K562 (cell line): ENCODE results near the gene FMO5. TPM values are rescaled to one million over a fixed set of nuclear protein-coding genes. Genes with fewer than 3 reads are reported as not detected.

Experiments used
- ATAC-seq: fragments of 200-7000 bp; cut with Tn5 transposase; 3 replicates; pipeline ENCODE4 v1.9.1; 2020; ENCODE audit warnings: moderate library complexity
- BruUV-seq: library from RNA; stranded (reverse); fragments of 400-500 nt; replicated peaks from 2 replicates; lab custom pipeline; 2021; lab: Mats Ljungman, UMichigan
- CTCF ChIA-PET: fragments of 300-600 bp; formaldehyde crosslinking; extraction: SDS; loops from one replicate; lab custom pipeline; 2021; ENCODE audit warnings: low intra/inter-chr PET ratio; lab: Yijun Ruan, JAX
- POLR2A ChIA-PET: fragments of 300-600, 350-650 bp; sonication (Branson Sonifier 250); formaldehyde crosslinking; extraction: SDS; loops from one replicate; lab custom pipeline; 2021; ENCODE audit warnings: antibody characterized with exemption, inconsistent platforms; lab: Yijun Ruan, JAX
- DNase-seq, 4 experiments: peaks; one replicate each; pipeline versions ENCODE4 v3.0.0 to v3.0.0-alpha.2; 2011 to 2018; ENCODE audit warnings: low spot score in 3 of 4, mixed read lengths in 3 of 4; ENCODE audit errors: extremely low read depth in 1 of 4
- FAIRE-seq: peaks from 2 replicates; lab custom pipeline; 2011; peaks lifted over from hg19 to GRCh38; lab: Jason Lieb, UNC
- H2AFZ ChIP-seq: 2 replicates; pipeline ENCODE4 v1.6.0; 2011; ENCODE audit warnings: low read depth, low read length, control low read depth, inconsistent platforms
- H3K27ac ChIP-seq: fragments of 200-600 bp; 3 replicates; pipeline ENCODE4 v1.8.0; 2011; ENCODE audit warnings: low read depth, mild to moderate bottlenecking, control low read depth, inconsistent platforms, low read length, moderate library complexity, mixed read lengths; ENCODE audit errors: extremely low read depth
- H3K27me3 ChIP-seq, 2 experiments: fragments of 300-600 bp in 1 of 2; 2 replicates in 1 of 2; 3 replicates in 1 of 2; pipeline versions ENCODE4 v1.6.0 to v1.8.0; 2011; ENCODE audit warnings: inconsistent platforms in 2 of 2, low read length in 2 of 2, mild to moderate bottlenecking in 1 of 2, mixed read lengths in 1 of 2, moderate library complexity in 1 of 2; ENCODE audit not compliant: control insufficient read depth in 2 of 2, insufficient read depth in 2 of 2
- H3K36me3 ChIP-seq: fragments of 300-600 bp; 3 replicates; pipeline ENCODE4 v1.8.0; 2011; ENCODE audit warnings: mild to moderate bottlenecking, low read length, inconsistent platforms; ENCODE audit not compliant: control insufficient read depth, insufficient read depth
- H3K4me1 ChIP-seq, 2 experiments: fragments of 200-600 bp in 1 of 2; replicated peaks in 1 of 2; 2 replicates in 1 of 2; 3 replicates in 1 of 2; pipeline versions ENCODE4 v1.5.1 to v1.8.0; 2011; ENCODE audit warnings: inconsistent platforms in 2 of 2, low read length in 2 of 2, mild to moderate bottlenecking in 1 of 2, mixed read lengths in 1 of 2, moderate library complexity in 1 of 2; ENCODE audit not compliant: control insufficient read depth in 2 of 2, insufficient read depth in 2 of 2
- H3K4me2 ChIP-seq: 2 replicates; pipeline ENCODE4 v1.6.1; 2011; ENCODE audit warnings: low read length, control low read depth, inconsistent platforms, mixed read lengths; ENCODE audit not compliant: insufficient read depth
- H3K4me3 ChIP-seq: fragments of 200-600 bp; sonication (generic), shearing (Covaris generic); 2 replicates; pipeline ENCODE4 v1.5.1; 2016; ENCODE audit warnings: control low read depth, inconsistent platforms
- H3K79me2 ChIP-seq: fragments of 200-600 bp; 3 replicates; pipeline ENCODE4 v1.8.0; 2011; ENCODE audit warnings: low read length, inconsistent platforms; ENCODE audit not compliant: control insufficient read depth, insufficient read depth
- H3K9ac ChIP-seq, 2 experiments: 2 replicates each; pipeline versions ENCODE4 v1.6.0 to v1.6.1; 2011; ENCODE audit warnings: low read depth in 2 of 2, low read length in 2 of 2, control low read depth in 1 of 2, inconsistent platforms in 1 of 2, mild to moderate bottlenecking in 1 of 2, mixed read lengths in 1 of 2; ENCODE audit not compliant: insufficient read depth in 1 of 2
- H3K9me1 ChIP-seq: one replicate; pipeline ENCODE4 v1.6.0; 2011; ENCODE audit warnings: inconsistent platforms, mild to moderate bottlenecking, low read length, moderate library complexity; ENCODE audit not compliant: control insufficient read depth, insufficient read depth
- H3K9me3 ChIP-seq: replicated peaks from 2 replicates; pipeline ENCODE4 v1.5.1; 2011; ENCODE audit warnings: low read depth, low read length, inconsistent platforms; ENCODE audit not compliant: control insufficient read depth, insufficient read depth
- H4K20me1 ChIP-seq: replicated peaks from 2 replicates; pipeline ENCODE4 v1.6.1; 2011; ENCODE audit warnings: low read length, inconsistent platforms, mixed read lengths; ENCODE audit not compliant: control insufficient read depth, insufficient read depth
- CBX3 ChIP-seq, 2 experiments: IDR thresholded peaks; 1 replicate in 1 of 2; 2 replicates in 1 of 2; pipeline ENCODE4 v1.6.1; 2012; ENCODE audit warnings: inconsistent platforms in 2 of 2, low read length in 2 of 2, borderline replicate concordance in 1 of 2, control low read depth in 1 of 2
- GTF3C2 ChIP-seq: IDR thresholded peaks from 3 replicates; pipeline ENCODE4 v1.6.1; 2011; ENCODE audit warnings: borderline replicate concordance, mild to moderate bottlenecking, moderate library complexity; ENCODE audit not compliant: insufficient read length; ENCODE audit errors: extremely low read depth
- HDGF ChIP-seq: fragments of 450-650 bp; IDR thresholded peaks from 2 replicates; pipeline ENCODE4 v1.6.1; 2016
- MCM7 ChIP-seq, 2 experiments: fragments of 450-650 bp; IDR thresholded peaks; 2 replicates each; pipeline ENCODE4 v1.6.1; 2016 to 2018
- PHF20 ChIP-seq: fragments of 450-650 bp; IDR thresholded peaks from 2 replicates; pipeline ENCODE4 v1.6.1; 2018; ENCODE audit not compliant: partially characterized antibody
- POLR2B ChIP-seq: fragments of 450-650 bp; IDR thresholded peaks from 2 replicates; pipeline ENCODE4 v1.6.1; 2018; ENCODE audit warnings: low read depth; ENCODE audit not compliant: partially characterized antibody
- PRDM10 ChIP-seq: fragments of 450-650 bp; IDR thresholded peaks from 2 replicates; pipeline ENCODE4 v1.6.1; 2018; ENCODE audit not compliant: partially characterized antibody
- SNRNP70 ChIP-seq: fragments of 200-400 bp; formaldehyde crosslinking; optimal IDR thresholded peaks from 2 replicates; pipeline ENCODE3; 2017; ENCODE audit warnings: low read depth, low read length
- WGBS: fragments of 100-300 bp; shearing (Covaris generic); methylation state at CpG from one replicate; pipeline ENCODE4 v1.1.6; 2016; ENCODE audit warnings: low coverage, mixed read lengths; ENCODE audit not compliant: insufficient coverage; ENCODE audit errors: missing lambda C conversion rate; 5-methylcytosine and 5-hydroxymethylcytosine counted together
- in situ Hi-C: fragments of 300-500 bp; cut with MboI; formaldehyde crosslinking; loops from 4 replicates; pipeline ENCODE4 v1.15.0; 2018; ENCODE audit warnings: inconsistent platforms, mixed read lengths
- intact Hi-C: fragments of 100-400 bp; cut with micrococcal nuclease; formaldehyde crosslinking; loops from 2 replicates; pipeline ENCODE4 v1.14.2; 2022
- polyA plus RNA-seq, 8 experiments: library from polyadenylated mRNA; depleted of rRNA in 4 of 8; stranded (reverse) in 5 of 8; unstranded in 3 of 8; fragments of >200 nt; fragmentation: Nextera tagmentation in 2 of 8; fragmentation: Illumina TruSeq in 1 of 8; extraction: Ambion mirVana in 2 of 8; extraction: Trizol in 1 of 8; gene quantifications; 2 replicates each; pipeline versions ENCODE4 v1.2.1 to v1.2.3, GENCODE V29; 2011 to 2014; ENCODE audit warnings: inconsistent platforms in 1 of 8, missing spikeins in 1 of 8
- total RNA-seq, 7 experiments: library from RNA; depleted of rRNA in 6 of 7; stranded (reverse); fragments of >200 nt in 6 of 7; fragmentation: Illumina TruSeq in 2 of 7; extraction: Trizol in 2 of 7; gene quantifications; 2 replicates each; pipeline versions ENCODE4 v1.2.1 to v1.2.3, GENCODE V29; 2011 to 2021; ENCODE audit warnings: low replicate concordance in 1 of 7
- TF ChIP-seq, protein P1 (sequence below): IDR thresholded peaks from 2 replicates; pipeline ENCODE4 v1.6.1; 2011; ENCODE audit not compliant: insufficient read length; ENCODE audit errors: extremely low read depth
- TF ChIP-seq, protein P2 (sequence below): fragments of 250-450 bp; sonication (Bioruptor Pico); IDR thresholded peaks from 2 replicates; pipeline ENCODE4 v1.5.0; 2021; ENCODE audit warnings: mild to moderate bottlenecking, borderline replicate concordance

Gene FMO5
- total and polyA plus RNA-seq, 9 of the 15 experiments (the other 6 are each of a cell fraction or from before 2014, with no cell fraction given), result 0.11 to 0.69 (median 0.19) TPM; not detected in 1

DNA sequence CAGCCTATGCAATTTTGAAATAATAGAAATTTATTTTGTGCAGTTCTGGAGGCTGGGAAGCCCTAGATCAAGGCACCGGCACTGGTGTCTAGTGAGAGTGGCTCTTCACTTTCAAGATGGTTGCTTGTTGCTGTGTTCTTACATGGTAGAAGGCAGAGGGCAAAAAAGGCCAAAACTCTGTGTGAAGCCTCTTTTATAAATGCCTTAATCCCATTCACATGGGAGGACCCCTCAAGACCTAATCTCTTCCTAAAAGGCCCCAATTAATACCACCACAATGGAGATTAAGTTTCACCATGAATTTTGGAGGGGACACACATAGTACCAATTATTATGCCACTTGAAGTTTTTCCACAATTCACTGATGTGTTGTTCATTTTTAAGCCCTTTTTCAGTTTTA is 73.9 kb downstream of the FMO5 start (continued):
- TF ChIP-seq GTF3C2 (no peak), PHF20 (no peak), HDGF (no peak), MCM7 (IDR thresholded peaks at IDR 0.05) (no peak), POLR2B (no peak)
- TF ChIP-seq, protein P1, sequence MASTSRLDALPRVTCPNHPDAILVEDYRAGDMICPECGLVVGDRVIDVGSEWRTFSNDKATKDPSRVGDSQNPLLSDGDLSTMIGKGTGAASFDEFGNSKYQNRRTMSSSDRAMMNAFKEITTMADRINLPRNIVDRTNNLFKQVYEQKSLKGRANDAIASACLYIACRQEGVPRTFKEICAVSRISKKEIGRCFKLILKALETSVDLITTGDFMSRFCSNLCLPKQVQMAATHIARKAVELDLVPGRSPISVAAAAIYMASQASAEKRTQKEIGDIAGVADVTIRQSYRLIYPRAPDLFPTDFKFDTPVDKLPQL, result no peak

DNA sequence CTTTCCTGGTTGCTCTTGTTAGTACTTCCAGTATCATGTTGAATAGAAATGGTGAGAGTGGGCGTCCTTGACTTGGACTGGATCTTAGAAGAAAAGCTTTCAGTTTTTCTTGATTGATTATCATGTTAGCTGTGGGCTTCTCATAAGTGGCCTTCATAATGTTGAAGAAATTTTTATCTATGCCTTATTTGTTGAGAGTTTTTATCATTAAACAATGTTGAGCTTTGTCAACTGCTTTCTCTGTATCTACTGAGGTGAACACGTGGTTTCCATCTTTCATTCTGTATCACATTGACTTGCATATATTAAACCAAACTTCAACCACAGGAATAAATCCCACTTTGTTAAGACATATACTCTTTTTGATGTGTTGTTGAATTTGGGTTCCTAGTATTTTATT is 82.3 kb downstream of the FMO5 start:
- ATAC-seq, result no peak
- intact Hi-C loops (no loop called here), in situ Hi-C loops (no loop called here)
- H3K36me3 ChIP-seq, result no peaks in the 10 kb centered on the region
- no peaks in the 10 kb centered on the region; the same call in 1 of the 2 replicates for H3K9me3 ChIP-seq
- H3K27ac ChIP-seq, result no peak overlapping the region
- no peaks in the 10 kb centered on the region for H4K20me1 ChIP-seq
- H3K4me2 ChIP-seq, result no peak overlapping the region
- TF ChIP-seq SNRNP70 (no peak), PRDM10 (no peak), CBX3 (IDR thresholded peaks at IDR 0.05; ENCODE audit: borderline replicate concordance in 1 of 2, low read length in 2 of 2) (no peak)
- TF ChIP-seq, protein P2, sequence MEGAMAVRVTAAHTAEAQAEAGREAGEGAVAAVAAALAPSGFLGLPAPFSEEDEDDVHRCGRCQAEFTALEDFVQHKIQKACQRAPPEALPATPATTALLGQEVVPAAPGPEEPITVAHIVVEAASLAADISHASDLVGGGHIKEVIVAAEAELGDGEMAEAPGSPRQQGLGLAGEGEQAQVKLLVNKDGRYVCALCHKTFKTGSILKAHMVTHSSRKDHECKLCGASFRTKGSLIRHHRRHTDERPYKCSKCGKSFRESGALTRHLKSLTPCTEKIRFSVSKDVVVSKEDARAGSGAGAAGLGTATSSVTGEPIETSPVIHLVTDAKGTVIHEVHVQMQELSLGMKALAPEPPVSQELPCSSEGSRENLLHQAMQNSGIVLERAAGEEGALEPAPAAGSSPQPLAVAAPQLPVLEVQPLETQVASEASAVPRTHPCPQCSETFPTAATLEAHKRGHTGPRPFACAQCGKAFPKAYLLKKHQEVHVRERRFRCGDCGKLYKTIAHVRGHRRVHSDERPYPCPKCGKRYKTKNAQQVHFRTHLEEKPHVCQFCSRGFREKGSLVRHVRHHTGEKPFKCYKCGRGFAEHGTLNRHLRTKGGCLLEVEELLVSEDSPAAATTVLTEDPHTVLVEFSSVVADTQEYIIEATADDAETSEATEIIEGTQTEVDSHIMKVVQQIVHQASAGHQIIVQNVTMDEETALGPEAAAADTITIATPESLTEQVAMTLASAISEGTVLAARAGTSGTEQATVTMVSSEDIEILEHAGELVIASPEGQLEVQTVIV (CRISPR knock-in tag), result no peak
- 0% methylated on average over 2 of the region's 2 CpGs for WGBS
- H3K9me1 ChIP-seq, result no peaks in the 10 kb centered on the region
- no peak overlapping the region for H3K4me3 ChIP-seq
- no peak for FAIRE-seq
- BruUV-seq, result no TSS peak
- ChIA-PET CTCF (no interaction called here), POLR2A (interaction anchor here (0.6 to 2.2 kb wide), 2 partner anchors 8 to 12 kb away, joined by 3 to 8 read pairs; no protein-coding TSS in a partner anchor)
- H2AFZ ChIP-seq, result no peak overlapping the region
- no peaks in the 10 kb centered on the region for H3K4me1 ChIP-seq
- H3K27me3 ChIP-seq, result no peaks in the 10 kb centered on the region
- no peaks in the 10 kb centered on the region for H3K79me2 ChIP-seq
- H3K9ac ChIP-seq, result no peak overlapping the region
- DNase-seq, result no peak
